ENCODE data around the gene RGN.
A peak's percentile ranks its signal among the peaks of the same experiment; 100 is the strongest.
"Not testable (repeated sequence)": the region's sequence is repeated elsewhere in the genome, so short reads cannot be mapped to it uniquely, and the experiment has no call there.

The RGN gene

GRCh38 chrX:47116551-47117110 is 38.4 kb downstream of the RGN start:
- DNase-seq (ENCODE audit: low read depth), result not testable (repeated sequence)

- not testable (repeated sequence) for DNase-seq (ENCODE audit: low read depth)
These were observed 46.2 kb downstream of the RGN start for GRCh38 chrX:47124466-47124865.

DNA sequence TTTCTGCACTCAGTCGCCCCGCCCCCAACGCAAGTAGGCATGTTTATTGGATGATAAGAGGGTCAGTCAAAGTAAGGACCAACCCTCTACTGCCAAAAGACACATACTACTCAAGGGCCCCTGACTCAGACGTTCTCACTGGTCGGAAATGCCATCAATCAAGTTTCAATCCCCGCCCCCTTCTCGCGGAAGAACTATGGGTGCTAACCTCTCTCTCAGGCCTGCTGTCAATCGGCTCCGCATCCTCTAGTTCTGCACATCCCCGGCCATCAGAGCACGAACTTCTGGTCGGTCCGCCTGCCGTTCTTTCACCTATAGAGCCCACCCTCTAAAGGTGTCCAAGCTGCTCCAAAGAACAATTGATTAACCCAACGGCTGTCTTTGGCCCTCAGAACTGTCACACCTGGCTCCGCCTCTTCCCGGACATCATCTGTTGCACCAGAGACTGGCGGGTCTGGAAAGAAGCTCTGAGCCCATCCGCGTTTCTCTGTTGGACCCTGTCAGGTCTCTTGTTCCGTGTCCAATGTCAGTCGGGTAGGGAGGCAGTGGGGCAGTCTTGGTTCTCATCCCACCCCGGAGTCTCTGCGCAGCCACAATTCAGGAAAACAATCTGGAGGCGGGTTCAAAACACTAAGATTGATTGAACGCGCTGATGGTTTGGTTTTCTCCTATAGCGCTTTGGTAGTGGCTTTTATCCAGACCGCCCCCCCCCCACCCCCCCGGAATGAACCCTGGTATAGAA is 51.1 kb downstream of the RGN start:
- DNase-seq (ENCODE audit: low read depth), result peak; percentile 75

GRCh38 chrX:47129899-47130358 is 51.7 kb downstream of the RGN start:
- DNase-seq (ENCODE audit: low read depth), result no peak

DNA sequence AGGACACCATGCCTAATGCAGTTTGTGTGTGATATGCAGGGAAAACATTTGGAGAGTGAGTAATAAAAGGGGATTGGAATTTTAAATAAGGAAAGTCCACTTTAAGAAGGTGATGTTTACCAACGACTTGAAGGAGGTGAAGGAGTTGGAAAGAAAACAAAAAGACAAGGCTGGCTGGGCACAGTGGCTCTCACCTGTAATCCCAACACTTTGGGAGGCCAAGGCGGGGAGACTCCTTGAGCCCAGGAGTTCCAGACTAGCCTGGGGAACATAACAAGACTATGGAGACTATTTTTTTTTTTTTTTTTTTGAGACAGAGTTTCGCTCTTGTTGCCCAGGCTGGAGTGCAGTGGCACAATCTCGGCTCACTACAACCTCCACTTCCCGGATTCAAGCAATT is 55.2 kb downstream of the RGN start:
- no peak for DNase-seq (ENCODE audit: low read depth)

- not testable (repeated sequence) for DNase-seq (ENCODE audit: low read depth)
These were observed 57.4 kb downstream of the RGN start for GRCh38 chrX:47135650-47136049.

DNA sequence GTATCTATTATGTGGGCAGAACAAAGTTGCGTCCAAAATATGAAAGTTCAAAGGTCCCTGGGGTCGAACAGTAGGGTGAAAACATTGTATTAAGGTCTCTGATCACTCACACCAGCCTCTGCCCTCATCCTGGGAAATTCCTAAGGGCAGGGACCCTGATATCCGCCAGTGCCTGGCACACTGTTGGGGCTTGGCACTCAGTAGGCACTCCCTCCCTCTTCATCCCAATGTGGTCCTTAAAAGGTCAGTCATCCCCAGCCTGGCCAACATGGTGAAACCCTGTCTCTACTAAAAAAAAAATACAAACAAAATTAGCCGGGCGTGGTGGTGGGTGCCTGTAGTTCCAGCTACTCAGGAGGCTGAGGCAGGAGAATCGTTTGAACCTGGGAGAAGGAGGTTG is 59.9 kb downstream of the RGN start:
- no peak for DNase-seq (ENCODE audit: low read depth)
